ENCODE results near the gene CACNA1I. TPM values are rescaled to one million over a fixed set of nuclear protein-coding genes. Genes with fewer than 3 reads are reported as not detected.

The CACNA1I gene
- total and polyA plus RNA-seq, 4 donors = 1.2 to 8.5 (median 5.6) TPM

- Histone ChIP-seq H3K36me3 (ENCODE audit: control insufficient read depth, insufficient read depth, low read length) (peaks cover 10% of the 10 kb centered on the region), H3K27me3 (ENCODE audit: control insufficient read depth, insufficient read depth, low read length) (no peaks in the 10 kb centered on the region), H3K27ac (ENCODE audit: low read depth, low read length) (no peak overlapping the region), H3K4me3 (ENCODE audit: low read depth, low read length) (no peak overlapping the region), H3K4me1 (ENCODE audit: control insufficient read depth, insufficient read depth, low read length) (no peaks in the 10 kb centered on the region), H3K9me3 (ENCODE audit: control insufficient read depth, insufficient read depth, low read length) (no peaks in the 10 kb centered on the region)
- WGBS (ENCODE audit: insufficient coverage) = 86% methylated on average over 7 of the region's 7 CpGs
- DNase-seq (ENCODE audit: low read depth in 4 of 6, low spot score in 6 of 6) = no peak
Measured at GRCh38 chr22:39577900-39578299, 7.3 kb downstream of the CACNA1I start.

- Histone ChIP-seq H3K27ac (ENCODE audit: low read depth, low read length) (no peak overlapping the region), H3K27me3 (ENCODE audit: control insufficient read depth, insufficient read depth, low read length) (no peaks in the 10 kb centered on the region), H3K36me3 (ENCODE audit: control insufficient read depth, insufficient read depth, low read length) (peaks cover 6% of the 10 kb centered on the region), H3K9me3 (ENCODE audit: control insufficient read depth, insufficient read depth, low read length) (no peaks in the 10 kb centered on the region), H3K4me3 (ENCODE audit: low read depth, low read length) (no peak overlapping the region), H3K4me1 (ENCODE audit: control insufficient read depth, insufficient read depth, low read length) (no peaks in the 10 kb centered on the region)
- 43% methylated on average over 5 of the region's 5 CpGs for WGBS (ENCODE audit: insufficient coverage)
- DNase-seq (ENCODE audit: low read depth in 4 of 6, low spot score in 6 of 6) = peak in 1 of 6 donors; percentile 49
Measured at GRCh38 chr22:39580006-39580441, 9.5 kb downstream of the CACNA1I start.

DNA sequence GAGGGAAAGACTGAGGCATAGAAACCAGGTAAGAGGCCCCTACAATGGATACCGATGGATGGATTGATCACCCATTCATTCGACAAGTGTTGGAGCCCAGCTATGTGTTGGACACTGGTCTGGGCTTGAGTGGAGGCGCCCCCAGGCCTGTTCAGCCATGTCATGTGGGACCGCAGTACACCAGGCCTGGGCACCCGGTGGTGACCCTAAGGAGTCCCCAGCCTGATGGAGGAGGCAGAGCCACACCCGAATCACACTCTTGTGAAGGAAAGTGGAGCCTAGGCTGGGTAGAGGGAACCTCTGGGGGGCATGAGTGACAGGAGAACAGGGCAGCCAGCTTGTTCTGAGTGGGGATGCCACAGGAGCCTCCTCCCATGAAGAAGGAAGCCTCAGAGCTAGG is 10.2 kb downstream of the CACNA1I start:
- H3K9me3 ChIP-seq (ENCODE audit: control insufficient read depth, insufficient read depth, low read length) = no peaks in the 10 kb centered on the region
- DNase-seq (ENCODE audit: low read depth in 4 of 6, low spot score in 6 of 6) = no peak
- no peaks in the 10 kb centered on the region for H3K27me3 ChIP-seq (ENCODE audit: control insufficient read depth, insufficient read depth, low read length)
- H3K27ac ChIP-seq (ENCODE audit: low read depth, low read length) = no peak overlapping the region
- WGBS (ENCODE audit: insufficient coverage) = 92% methylated on average over 6 of the region's 6 CpGs
- no peaks in the 10 kb centered on the region for H3K4me1 ChIP-seq (ENCODE audit: control insufficient read depth, insufficient read depth, low read length)
- no peak overlapping the region for H3K4me3 ChIP-seq (ENCODE audit: low read depth, low read length)
- H3K36me3 ChIP-seq (ENCODE audit: control insufficient read depth, insufficient read depth, low read length) = peaks cover 6% of the 10 kb centered on the region

- no peak for DNase-seq (ENCODE audit: low read depth in 4 of 6, low spot score in 6 of 6)
- 91% methylated on average over 8 of the region's 8 CpGs for WGBS (ENCODE audit: insufficient coverage)
- Histone ChIP-seq H3K36me3 (ENCODE audit: control insufficient read depth, insufficient read depth, low read length) (peaks cover 6% of the 10 kb centered on the region), H3K4me1 (ENCODE audit: control insufficient read depth, insufficient read depth, low read length) (no peaks in the 10 kb centered on the region), H3K4me3 (ENCODE audit: low read depth, low read length) (no peak overlapping the region), H3K27me3 (ENCODE audit: control insufficient read depth, insufficient read depth, low read length) (no peaks in the 10 kb centered on the region), H3K27ac (ENCODE audit: low read depth, low read length) (no peak overlapping the region), H3K9me3 (ENCODE audit: control insufficient read depth, insufficient read depth, low read length) (no peaks in the 10 kb centered on the region)
Measured at GRCh38 chr22:39581303-39581702, 10.8 kb downstream of the CACNA1I start.

GRCh38 chr22:39583066-39583667 is 12.6 kb downstream of the CACNA1I start:
- no peak overlapping the region for H3K4me3 ChIP-seq (ENCODE audit: low read depth, low read length)
- no peak for DNase-seq (ENCODE audit: low read depth in 4 of 6, low spot score in 6 of 6)
- 51% methylated on average over 3 of the region's 3 CpGs for WGBS (ENCODE audit: insufficient coverage)
- no peaks in the 10 kb centered on the region for H3K27me3 ChIP-seq (ENCODE audit: control insufficient read depth, insufficient read depth, low read length)
- H3K4me1 ChIP-seq (ENCODE audit: control insufficient read depth, insufficient read depth, low read length) = no peaks in the 10 kb centered on the region
- no peak overlapping the region for H3K27ac ChIP-seq (ENCODE audit: low read depth, low read length)
- H3K36me3 ChIP-seq (ENCODE audit: control insufficient read depth, insufficient read depth, low read length) = no peaks in the 10 kb centered on the region
- H3K9me3 ChIP-seq (ENCODE audit: control insufficient read depth, insufficient read depth, low read length) = no peaks in the 10 kb centered on the region

DNA sequence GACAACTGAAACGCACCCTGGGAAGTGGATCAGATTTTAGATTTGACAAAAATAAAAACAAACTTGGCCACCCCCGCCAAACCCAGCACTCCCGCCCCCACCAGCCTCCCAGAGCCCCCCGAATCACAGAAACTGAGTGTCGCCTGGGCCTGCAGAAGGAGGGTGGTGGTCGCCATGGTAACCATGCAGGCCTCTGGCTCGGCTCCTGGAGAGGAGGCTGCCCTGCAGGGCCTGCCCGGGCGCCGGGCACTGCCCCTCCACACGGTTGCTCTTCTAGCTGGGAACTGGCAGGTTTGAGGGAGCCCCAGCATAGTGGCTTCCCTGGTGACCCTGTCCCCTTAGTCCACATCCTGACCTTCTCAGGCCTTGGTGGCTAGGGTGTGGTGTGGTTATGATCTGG is 19.3 kb downstream of the CACNA1I start:
- H3K4me3 ChIP-seq (ENCODE audit: low read depth, low read length) = no peak overlapping the region
- H3K36me3 ChIP-seq (ENCODE audit: control insufficient read depth, insufficient read depth, low read length) = no peaks in the 10 kb centered on the region
- no peaks in the 10 kb centered on the region for H3K9me3 ChIP-seq (ENCODE audit: control insufficient read depth, insufficient read depth, low read length)
- H3K27ac ChIP-seq (ENCODE audit: low read depth, low read length) = no peak overlapping the region
- peak in 3 of 6 donors; percentile 26 to 73 (median 57) for DNase-seq (ENCODE audit: low read depth in 4 of 6, low spot score in 6 of 6)
- H3K4me1 ChIP-seq (ENCODE audit: control insufficient read depth, insufficient read depth, low read length) = peaks cover 43% of the 10 kb centered on the region
- H3K27me3 ChIP-seq (ENCODE audit: control insufficient read depth, insufficient read depth, low read length) = no peaks in the 10 kb centered on the region
- 18% methylated on average over 8 of the region's 11 CpGs for WGBS (ENCODE audit: insufficient coverage)

DNA sequence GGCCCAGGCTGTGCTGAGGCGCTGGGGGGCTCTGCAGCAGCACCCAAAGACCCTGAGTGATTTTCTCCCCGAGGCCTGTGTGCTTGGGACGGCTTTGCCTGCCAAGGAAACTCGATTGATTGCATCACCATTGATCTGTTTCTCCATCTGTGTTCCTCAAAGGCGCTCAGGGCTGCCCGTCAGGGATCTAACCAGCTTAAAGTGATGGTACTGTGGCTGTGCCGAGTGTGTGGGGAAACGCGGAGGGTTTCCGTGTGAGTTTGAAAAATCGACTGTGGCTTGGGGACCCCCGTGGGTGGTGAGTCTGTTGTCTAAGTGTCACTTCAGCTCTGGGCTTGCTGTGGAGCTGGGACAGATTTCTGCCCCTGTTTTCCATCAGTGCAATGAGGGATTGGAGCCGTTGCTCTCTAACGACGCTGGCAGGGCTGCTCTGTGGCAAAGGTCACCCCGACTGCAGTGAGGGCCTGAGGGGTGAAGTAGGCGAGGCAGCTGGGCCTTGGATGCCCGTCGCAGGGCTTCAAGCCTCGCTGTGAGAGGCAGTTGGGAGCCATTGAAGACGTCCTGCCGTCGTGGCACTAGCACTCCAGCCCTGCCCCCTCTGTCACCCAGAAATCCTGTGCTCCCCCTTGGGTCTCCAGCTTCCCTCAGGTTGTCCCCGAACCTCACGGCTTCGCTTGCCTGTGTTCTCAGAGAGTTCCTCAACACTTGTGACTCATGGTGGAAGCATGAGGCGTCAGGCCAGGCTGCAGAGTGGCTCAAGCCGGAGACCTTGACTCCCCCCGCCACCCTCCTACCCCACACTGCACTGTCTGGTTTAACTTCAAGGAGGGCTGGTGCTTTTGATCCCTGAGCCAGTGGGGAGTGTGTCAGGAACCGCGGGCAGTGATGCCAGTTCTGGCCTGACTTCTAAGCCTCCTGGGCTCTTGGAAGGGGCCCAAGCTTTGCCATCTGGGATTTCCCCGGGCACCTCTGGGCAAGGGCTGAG is 21.8 kb downstream of the CACNA1I start:
- H3K4me3 ChIP-seq (ENCODE audit: low read depth, low read length) = no peak overlapping the region
- no peaks in the 10 kb centered on the region for H3K36me3 ChIP-seq (ENCODE audit: control insufficient read depth, insufficient read depth, low read length)
- WGBS (ENCODE audit: insufficient coverage) = 46% methylated on average over 30 of the region's 32 CpGs
- no peak overlapping the region for H3K27ac ChIP-seq (ENCODE audit: low read depth, low read length)
- peaks cover 6% of the 10 kb centered on the region for H3K27me3 ChIP-seq (ENCODE audit: control insufficient read depth, insufficient read depth, low read length)
- DNase-seq (ENCODE audit: low read depth in 4 of 6, low spot score in 6 of 6) = peak in 2 of 6 donors; percentile 61 to 70
- H3K4me1 ChIP-seq (ENCODE audit: control insufficient read depth, insufficient read depth, low read length) = peaks cover 43% of the 10 kb centered on the region
- no peaks in the 10 kb centered on the region for H3K9me3 ChIP-seq (ENCODE audit: control insufficient read depth, insufficient read depth, low read length)

DNA sequence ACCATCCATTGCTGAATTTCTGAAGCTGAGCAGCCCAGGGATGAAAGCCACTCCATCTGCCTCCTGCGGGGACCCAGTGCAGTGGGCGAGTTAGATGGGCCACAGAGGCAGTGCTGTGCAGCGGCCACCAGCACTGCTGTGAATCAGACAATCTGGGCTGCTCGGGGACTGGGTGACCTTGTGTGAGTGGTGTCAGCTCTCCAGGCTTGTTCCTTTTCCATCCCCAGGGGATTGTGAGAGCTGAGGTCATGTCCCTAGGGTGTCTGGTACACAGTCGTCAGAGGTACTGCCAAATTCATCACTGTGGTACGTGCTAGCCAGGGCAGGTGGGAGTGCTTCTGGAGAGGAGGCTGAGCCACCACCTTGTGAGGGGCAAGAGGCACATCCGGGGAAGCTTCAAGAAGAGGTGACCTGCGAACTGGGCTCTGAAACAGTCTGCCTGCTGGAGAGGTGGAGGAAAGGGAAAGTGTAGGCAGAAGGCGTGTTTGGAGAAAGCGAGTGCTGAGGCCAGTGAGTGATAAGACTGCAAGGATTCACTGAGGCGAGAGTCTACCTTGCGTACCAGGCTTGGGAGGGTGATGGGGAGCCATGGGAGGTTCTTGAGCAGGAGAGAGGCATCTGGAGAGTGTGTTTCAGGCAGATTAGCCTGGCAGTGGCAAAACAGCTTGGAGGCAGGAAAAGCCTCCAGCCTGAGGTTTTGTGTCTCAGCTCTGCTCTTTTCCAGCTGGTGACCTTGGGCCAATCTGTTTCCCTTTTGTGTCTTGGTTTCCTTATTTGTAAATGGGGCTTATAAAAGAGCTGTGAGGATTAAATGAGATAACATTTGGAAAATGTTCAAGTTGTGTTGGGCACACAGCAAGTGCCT is 22.7 kb downstream of the CACNA1I start:
- peaks cover 43% of the 10 kb centered on the region for H3K4me1 ChIP-seq (ENCODE audit: control insufficient read depth, insufficient read depth, low read length)
- 74% methylated on average over 11 of the region's 12 CpGs for WGBS (ENCODE audit: insufficient coverage)
- DNase-seq (ENCODE audit: low read depth in 4 of 6, low spot score in 6 of 6) = no peak
- no peak overlapping the region for H3K4me3 ChIP-seq (ENCODE audit: low read depth, low read length)
- no peaks in the 10 kb centered on the region for H3K36me3 ChIP-seq (ENCODE audit: control insufficient read depth, insufficient read depth, low read length)
- no peak overlapping the region for H3K27ac ChIP-seq (ENCODE audit: low read depth, low read length)
- H3K27me3 ChIP-seq (ENCODE audit: control insufficient read depth, insufficient read depth, low read length) = peaks cover 11% of the 10 kb centered on the region
- H3K9me3 ChIP-seq (ENCODE audit: control insufficient read depth, insufficient read depth, low read length) = no peaks in the 10 kb centered on the region

- 71% methylated on average over 6 of the region's 6 CpGs for WGBS (ENCODE audit: insufficient coverage)
- Histone ChIP-seq H3K9me3 (ENCODE audit: control insufficient read depth, insufficient read depth, low read length) (no peaks in the 10 kb centered on the region), H3K4me3 (ENCODE audit: low read depth, low read length) (no peak overlapping the region), H3K27me3 (ENCODE audit: control insufficient read depth, insufficient read depth, low read length) (peaks cover 14% of the 10 kb centered on the region), H3K4me1 (ENCODE audit: control insufficient read depth, insufficient read depth, low read length) (peaks cover 43% of the 10 kb centered on the region), H3K27ac (ENCODE audit: low read depth, low read length) (no peak overlapping the region), H3K36me3 (ENCODE audit: control insufficient read depth, insufficient read depth, low read length) (no peaks in the 10 kb centered on the region)
- no peak for DNase-seq (ENCODE audit: low read depth in 4 of 6, low spot score in 6 of 6)
Measured at GRCh38 chr22:39593931-39594285, 23.4 kb downstream of the CACNA1I start.
